Middle frontal gyrus (tissue), 1 donor: ENCODE measurements around the gene PIK3R5.
"Not testable (repeated sequence)": the region's sequence is repeated elsewhere in the genome, so short reads cannot be mapped to it uniquely, and the experiment has no call there.

Experiments
- DNase-seq: peaks from one replicate; pipeline ENCODE4 v3.0.0-alpha.2; 2015; ENCODE audit warnings: low spot score; ENCODE audit errors: extremely low spot score

PIK3R5 gene

GRCh38 chr17:8985054-8985701 is 19.7 kb upstream of the PIK3R5 start:
- DNase-seq = no peak

GRCh38 chr17:8984225-8984624 is 18.7 kb upstream of the PIK3R5 start:
- DNase-seq = not testable (repeated sequence)

GRCh38 chr17:8981443-8981842 is 15.9 kb upstream of the PIK3R5 start:
- no peak for DNase-seq

GRCh38 chr17:8979715-8980114 is 14.2 kb upstream of the PIK3R5 start:
- no peak for DNase-seq

- DNase-seq = no peak
Measured at GRCh38 chr17:8976638-8977037, 11.1 kb upstream of the PIK3R5 start.

GRCh38 chr17:8975091-8975725 is 9.7 kb upstream of the PIK3R5 start:
- DNase-seq = no peak

- DNase-seq = no peak
Measured at GRCh38 chr17:8969901-8970300, 4.4 kb upstream of the PIK3R5 start.

- DNase-seq = no peak
Measured at GRCh38 chr17:8968503-8968902, 3.0 kb upstream of the PIK3R5 start.

- no peak for DNase-seq
Measured at GRCh38 chr17:8967861-8968260, 2.4 kb upstream of the PIK3R5 start.

GRCh38 chr17:8966926-8967325 is 1.4 kb upstream of the PIK3R5 start:
- no peak for DNase-seq

- DNase-seq = no peak
Measured at GRCh38 chr17:8964801-8965393, 610 bp downstream of the PIK3R5 start.

- no peak for DNase-seq
Measured at GRCh38 chr17:8963647-8964258, 1.8 kb downstream of the PIK3R5 start.

GRCh38 chr17:8963014-8963413 is 2.5 kb downstream of the PIK3R5 start:
- DNase-seq = no peak

GRCh38 chr17:8961829-8962228 is 3.7 kb downstream of the PIK3R5 start:
- DNase-seq = no peak

- no peak for DNase-seq
Measured at GRCh38 chr17:8960325-8961140, 5.0 kb downstream of the PIK3R5 start.

GRCh38 chr17:8959312-8959918 is 6.1 kb downstream of the PIK3R5 start:
- DNase-seq = no peak

- no peak for DNase-seq
Measured at GRCh38 chr17:8957721-8958120, 7.8 kb downstream of the PIK3R5 start.

- no peak for DNase-seq
Measured at GRCh38 chr17:8956465-8956902, 9.0 kb downstream of the PIK3R5 start.

- no peak for DNase-seq
Measured at GRCh38 chr17:8955021-8955959, 10.2 kb downstream of the PIK3R5 start.

GRCh38 chr17:8954339-8954738 is 11.2 kb downstream of the PIK3R5 start:
- no peak for DNase-seq
